ENCODE data around the gene CYBB. TPM values are rescaled to one million over a fixed set of nuclear protein-coding genes. Genes with fewer than 3 reads are reported as not detected.

The CYBB gene
- total RNA-seq, 2 donors from 2014 or later, result 0.38 to 0.39 TPM

DNA sequence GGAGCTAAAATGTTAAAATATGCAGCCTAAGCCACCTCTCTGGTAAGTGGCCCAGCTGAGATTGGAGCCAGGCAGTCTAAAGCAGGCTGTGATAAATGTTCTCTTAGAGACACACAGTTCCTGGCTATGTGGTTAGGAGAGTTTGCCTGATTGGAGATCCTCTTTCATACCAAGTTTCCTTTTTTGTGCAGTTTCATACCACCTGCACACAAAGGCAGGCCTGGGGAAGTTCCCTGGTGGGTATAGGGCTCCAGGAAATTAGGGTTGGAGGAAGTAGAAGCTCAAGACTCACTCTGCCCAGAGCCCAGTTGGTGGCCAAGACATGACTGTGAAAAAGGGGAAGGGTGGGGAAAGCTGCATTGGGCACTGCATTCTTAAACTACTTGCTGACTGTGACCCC, 16.9 kb downstream of the CYBB start:
- no peak for DNase-seq
- Mint-ChIP-seq H3K27ac (no peak overlapping the region), H3K27me3 (ENCODE audit: low read depth) (no peaks in the 10 kb centered on the region), H3K4me3 (no peak overlapping the region), H3K36me3 (ENCODE audit: insufficient read depth in 2 of 2) (no peaks in the 10 kb centered on the region), H3K4me1 (ENCODE audit: low read depth) (peaks cover 13% of the 10 kb centered on the region), H3K9me3 (no peaks in the 10 kb centered on the region)
- no peak for ATAC-seq (replicated peaks in 1 of 2)

DNA sequence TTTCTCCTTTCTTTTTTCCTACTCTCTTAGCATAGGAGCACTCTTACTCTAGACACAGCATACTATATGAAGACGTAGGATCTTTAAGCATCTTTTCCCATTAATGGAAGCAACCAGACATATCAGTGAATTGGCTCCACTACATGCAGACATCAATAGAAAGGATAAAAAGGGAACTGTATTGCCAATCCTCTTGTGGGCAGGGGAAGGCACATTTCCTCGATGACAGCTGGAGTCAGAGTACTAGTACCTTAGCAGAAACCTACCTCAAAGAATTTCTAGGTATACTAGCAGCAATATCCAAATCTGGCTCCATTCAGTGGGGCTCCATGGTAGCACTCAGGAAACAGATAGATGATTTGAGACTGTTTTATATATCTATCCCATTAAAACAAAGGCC, 20.1 kb downstream of the CYBB start:
- no peak for ATAC-seq (replicated peaks in 1 of 2)
- Mint-ChIP-seq H3K27ac (no peak overlapping the region), H3K4me1 (ENCODE audit: low read depth) (peaks cover 13% of the 10 kb centered on the region), H3K9me3 (no peaks in the 10 kb centered on the region), H3K27me3 (ENCODE audit: low read depth) (peaks cover 5% of the 10 kb centered on the region), H3K36me3 (ENCODE audit: insufficient read depth in 2 of 2) (no peaks in the 10 kb centered on the region), H3K4me3 (no peak overlapping the region)
- no peak for DNase-seq

- Mint-ChIP-seq H3K36me3 (ENCODE audit: insufficient read depth in 2 of 2) (no peaks in the 10 kb centered on the region), H3K27me3 (ENCODE audit: low read depth) (peaks cover 5% of the 10 kb centered on the region), H3K9me3 (no peaks in the 10 kb centered on the region), H3K4me3 (no peak overlapping the region), H3K27ac (no peak overlapping the region), H3K4me1 (ENCODE audit: low read depth) (peaks cover 13% of the 10 kb centered on the region)
- ATAC-seq (replicated peaks in 1 of 2), result no peak
- no peak for DNase-seq
Observed at GRCh38 chrX:37800717-37801116, 20.9 kb downstream of the CYBB start.

DNA sequence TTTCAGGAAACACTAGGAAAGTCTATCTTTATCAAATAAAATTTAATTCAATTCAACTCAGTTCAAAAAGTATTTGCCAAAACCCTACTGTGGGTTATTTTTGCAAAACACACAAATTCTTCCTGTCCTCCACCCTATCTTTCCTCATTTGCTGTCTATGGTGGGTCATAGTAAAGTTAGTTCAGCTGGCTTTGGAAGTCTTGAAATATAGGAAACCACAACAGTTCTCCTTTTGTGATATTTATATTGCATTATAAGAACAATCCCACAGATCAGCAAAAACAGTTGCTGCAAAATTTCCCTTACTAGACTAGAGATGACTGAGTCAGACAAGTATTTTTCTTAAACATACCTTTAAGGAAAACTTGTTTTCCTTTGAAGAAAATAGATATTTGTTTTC, 22.2 kb downstream of the CYBB start:
- no peaks in the 10 kb centered on the region for H3K36me3 Mint-ChIP-seq (ENCODE audit: insufficient read depth in 2 of 2)
- no peak for DNase-seq
- ATAC-seq (replicated peaks in 1 of 2), result no peak
- no peaks in the 10 kb centered on the region for H3K9me3 Mint-ChIP-seq
- H3K4me3 Mint-ChIP-seq, result no peak overlapping the region
- H3K27ac Mint-ChIP-seq, result no peak overlapping the region
- peaks cover 3% of the 10 kb centered on the region for H3K4me1 Mint-ChIP-seq (ENCODE audit: low read depth)
- H3K27me3 Mint-ChIP-seq (ENCODE audit: low read depth), result peaks cover 5% of the 10 kb centered on the region

DNA sequence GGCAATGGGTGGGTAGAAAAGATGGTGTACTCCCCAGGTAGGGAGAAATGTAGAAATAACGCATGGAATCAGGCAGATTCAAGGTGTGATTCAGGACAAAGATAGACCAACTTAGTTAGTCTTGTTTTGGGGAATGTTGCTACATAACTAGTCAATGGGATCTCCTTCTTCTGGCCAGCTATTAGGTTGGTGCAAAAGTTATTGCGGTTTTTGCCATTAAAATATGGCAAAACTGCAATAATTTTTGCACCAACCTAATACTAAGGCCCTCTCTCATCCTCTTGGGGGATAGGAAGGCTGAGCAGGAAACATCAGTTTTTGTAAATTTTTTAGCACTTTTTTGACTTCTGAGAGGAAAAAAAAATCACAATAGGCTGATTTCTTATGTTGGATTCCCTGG, 23.2 kb downstream of the CYBB start:
- Mint-ChIP-seq H3K4me1 (ENCODE audit: low read depth) (no peaks in the 10 kb centered on the region), H3K4me3 (no peak overlapping the region), H3K36me3 (ENCODE audit: insufficient read depth in 2 of 2) (no peaks in the 10 kb centered on the region), H3K9me3 (no peaks in the 10 kb centered on the region), H3K27me3 (ENCODE audit: low read depth) (peaks cover 5% of the 10 kb centered on the region), H3K27ac (no peak overlapping the region)
- no peak for ATAC-seq (replicated peaks in 1 of 2)
- no peak for DNase-seq

DNA sequence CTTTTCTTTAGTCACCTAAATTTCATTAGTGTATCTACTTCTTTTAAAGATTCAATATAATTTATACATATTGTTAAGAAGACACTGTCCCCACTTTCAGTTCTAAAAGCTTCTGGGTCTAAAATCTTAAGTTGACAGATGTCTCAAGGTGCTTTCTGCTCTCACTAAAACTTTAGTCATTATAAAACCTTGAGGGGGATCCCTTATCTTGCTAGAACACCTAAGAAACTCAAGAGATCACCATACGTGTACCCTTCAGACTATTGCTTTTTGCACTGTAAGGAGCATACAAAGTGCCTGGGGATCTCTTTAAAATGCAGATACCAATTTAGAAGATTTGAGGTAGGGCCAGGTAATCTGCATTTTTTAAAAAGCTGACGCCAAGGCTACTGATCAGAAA, 30.1 kb downstream of the CYBB start:
- ATAC-seq (replicated peaks in 1 of 2) (no peak), DNase-seq (no peak)
- H3K4me1 Mint-ChIP-seq (ENCODE audit: low read depth), result no peaks in the 10 kb centered on the region
- no peak overlapping the region for H3K27ac Mint-ChIP-seq
- H3K36me3 Mint-ChIP-seq (ENCODE audit: insufficient read depth in 2 of 2), result no peaks in the 10 kb centered on the region
- peaks cover 24% of the 10 kb centered on the region for H3K27me3 Mint-ChIP-seq (ENCODE audit: low read depth)
- H3K9me3 Mint-ChIP-seq, result no peaks in the 10 kb centered on the region
- no peak overlapping the region for H3K4me3 Mint-ChIP-seq

GRCh38 chrX:37812110-37812509, 32.3 kb downstream of the CYBB start:
- no peak for ATAC-seq (replicated peaks in 1 of 2)
- DNase-seq, result no peak
- Mint-ChIP-seq H3K9me3 (no peaks in the 10 kb centered on the region), H3K36me3 (ENCODE audit: insufficient read depth in 2 of 2) (no peaks in the 10 kb centered on the region), H3K27me3 (ENCODE audit: low read depth) (peaks cover 41% of the 10 kb centered on the region), H3K4me1 (ENCODE audit: low read depth) (peaks cover 5% of the 10 kb centered on the region), H3K4me3 (no peak overlapping the region), H3K27ac (no peak overlapping the region)

DNA sequence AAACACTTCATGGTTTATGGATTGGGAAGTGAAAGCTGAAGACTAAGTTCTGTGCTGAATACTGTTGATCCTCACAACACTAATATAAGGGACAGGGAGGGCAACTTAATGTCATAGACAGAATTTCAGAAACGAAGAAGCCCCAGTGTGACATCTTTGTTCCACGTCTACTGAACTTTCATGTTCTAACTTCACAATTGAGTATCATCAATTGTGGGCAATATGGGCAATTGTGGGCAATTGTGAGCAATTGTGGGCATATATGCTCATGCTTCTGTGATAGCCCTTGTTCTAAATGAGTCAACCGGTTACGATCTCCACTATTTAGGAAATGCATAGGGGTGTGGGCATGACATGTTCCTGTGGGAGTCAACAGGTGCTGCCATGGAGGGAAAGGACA, 33.7 kb downstream of the CYBB start:
- ATAC-seq (replicated peaks in 1 of 2) (peak; percentile 64 to 75), DNase-seq (peak; percentile 1 to 12)
- Mint-ChIP-seq H3K9me3 (no peaks in the 10 kb centered on the region), H3K4me1 (ENCODE audit: low read depth) (peaks cover 7% of the 10 kb centered on the region), H3K36me3 (ENCODE audit: insufficient read depth in 2 of 2) (no peaks in the 10 kb centered on the region), H3K4me3 (no peak overlapping the region), H3K27ac (no peak overlapping the region), H3K27me3 (ENCODE audit: low read depth) (peaks cover 47% of the 10 kb centered on the region)

- Mint-ChIP-seq H3K27me3 (ENCODE audit: low read depth) (peaks cover 47% of the 10 kb centered on the region), H3K36me3 (ENCODE audit: insufficient read depth in 2 of 2) (no peaks in the 10 kb centered on the region), H3K27ac (no peak overlapping the region), H3K9me3 (no peaks in the 10 kb centered on the region), H3K4me1 (ENCODE audit: low read depth) (peaks cover 8% of the 10 kb centered on the region), H3K4me3 (no peak overlapping the region)
- DNase-seq (no peak), ATAC-seq (replicated peaks in 1 of 2) (no peak)
Observed at GRCh38 chrX:37815366-37815765, 35.5 kb downstream of the CYBB start.

DNA sequence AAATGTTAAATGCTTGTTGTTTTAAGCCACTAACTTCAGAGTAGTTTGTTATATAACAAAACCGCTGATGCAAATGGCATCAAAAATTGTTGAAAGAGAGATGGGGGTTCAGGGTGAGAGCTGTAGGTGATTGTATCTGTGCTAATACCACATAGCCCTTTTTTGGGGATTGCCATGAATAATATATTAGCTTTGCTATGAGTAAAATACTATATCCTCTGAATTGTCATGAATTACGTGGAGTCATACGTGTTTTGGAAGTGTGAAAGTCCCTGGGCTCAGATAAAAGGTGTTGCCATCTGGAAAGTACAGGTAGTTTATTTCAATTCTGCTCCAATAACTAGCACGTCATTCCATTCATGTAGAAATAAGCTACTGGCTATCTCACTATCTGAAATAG, 36.9 kb downstream of the CYBB start:
- DNase-seq (no peak), ATAC-seq (replicated peaks in 1 of 2) (peak in 1 of 2 donors; percentile 5)
- H3K4me1 Mint-ChIP-seq (ENCODE audit: low read depth), result peaks cover 13% of the 10 kb centered on the region

GRCh38 chrX:37817176-37817575, 37.3 kb downstream of the CYBB start:
- DNase-seq (no peak), ATAC-seq (replicated peaks in 1 of 2) (peak; percentile 34 to 43)
- Mint-ChIP-seq H3K4me1 (ENCODE audit: low read depth) (peaks cover 13% of the 10 kb centered on the region), H3K4me3 (no peak overlapping the region), H3K9me3 (no peaks in the 10 kb centered on the region), H3K27me3 (ENCODE audit: low read depth) (peaks cover 40% of the 10 kb centered on the region), H3K36me3 (ENCODE audit: insufficient read depth in 2 of 2) (no peaks in the 10 kb centered on the region), H3K27ac (no peak overlapping the region)

More for the DNA sequence above, 36.9 kb downstream of the CYBB start:
- Mint-ChIP-seq H3K36me3 (ENCODE audit: insufficient read depth in 2 of 2) (no peaks in the 10 kb centered on the region), H3K27ac (no peak overlapping the region), H3K4me3 (no peak overlapping the region), H3K9me3 (no peaks in the 10 kb centered on the region), H3K27me3 (ENCODE audit: low read depth) (peaks cover 43% of the 10 kb centered on the region)

GRCh38 chrX:37817579-37817978, 37.7 kb downstream of the CYBB start:
- Mint-ChIP-seq H3K27ac (no peak overlapping the region), H3K4me1 (ENCODE audit: low read depth) (peaks cover 13% of the 10 kb centered on the region), H3K9me3 (no peaks in the 10 kb centered on the region), H3K27me3 (ENCODE audit: low read depth) (peaks cover 38% of the 10 kb centered on the region), H3K4me3 (no peak overlapping the region), H3K36me3 (ENCODE audit: insufficient read depth in 2 of 2) (no peaks in the 10 kb centered on the region)
- DNase-seq (no peak), ATAC-seq (replicated peaks in 1 of 2) (no peak)

GRCh38 chrX:37818031-37818430, 38.2 kb downstream of the CYBB start:
- Mint-ChIP-seq H3K4me1 (ENCODE audit: low read depth) (peaks cover 13% of the 10 kb centered on the region), H3K27ac (no peak overlapping the region), H3K36me3 (ENCODE audit: insufficient read depth in 2 of 2) (no peaks in the 10 kb centered on the region), H3K9me3 (no peaks in the 10 kb centered on the region), H3K27me3 (ENCODE audit: low read depth) (peaks cover 38% of the 10 kb centered on the region), H3K4me3 (no peak overlapping the region)
- no peak for ATAC-seq (replicated peaks in 1 of 2)
- no peak for DNase-seq

DNA sequence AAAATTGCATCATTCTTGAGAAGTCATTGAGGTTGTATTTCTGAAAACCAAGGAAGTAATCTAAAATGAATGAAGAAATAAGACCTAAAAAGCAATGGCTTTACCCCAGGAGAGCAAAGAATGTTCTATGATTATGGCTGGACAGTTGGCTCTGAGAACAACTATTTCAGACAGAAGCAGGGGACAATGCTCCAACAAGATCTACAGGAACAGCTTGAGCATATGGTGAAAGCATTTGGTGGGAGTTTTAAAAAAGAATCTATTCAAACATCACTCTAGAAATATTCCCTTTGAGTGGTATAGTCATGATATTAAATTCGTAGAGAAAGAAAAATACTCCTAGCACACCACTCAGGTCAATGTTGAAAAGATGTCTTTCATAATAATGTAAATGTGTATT, 40.8 kb downstream of the CYBB start:
- DNase-seq (no peak), ATAC-seq (replicated peaks in 1 of 2) (no peak)
- H3K36me3 Mint-ChIP-seq (ENCODE audit: insufficient read depth in 2 of 2), result no peaks in the 10 kb centered on the region
- H3K4me3 Mint-ChIP-seq, result no peak overlapping the region
- H3K27me3 Mint-ChIP-seq (ENCODE audit: low read depth), result peaks cover 45% of the 10 kb centered on the region
- no peak overlapping the region for H3K27ac Mint-ChIP-seq
- H3K4me1 Mint-ChIP-seq (ENCODE audit: low read depth), result peaks cover 23% of the 10 kb centered on the region
- H3K9me3 Mint-ChIP-seq, result no peaks in the 10 kb centered on the region

Measured in activated T-cell treated with anti-CD3 and anti-CD28 coated beads, Interleukin-2, amount 50 U/mL, for 72 hours (primary cell).